HepG2 (cell line): ENCODE measurements around the gene SHC1. TPM values are rescaled to one million over a fixed set of nuclear protein-coding genes. Genes with fewer than 3 reads are reported as not detected.

ENCODE experiments used
- ATAC-seq: fragments of 200-7000 bp; cut with Tn5 transposase; 3 replicates; pipeline ENCODE4 v1.9.1; 2020; ENCODE audit warnings: mild to moderate bottlenecking, moderate library complexity
- BruUV-seq: library from RNA; stranded (reverse); fragments of 400-500 nt; replicated peaks from 2 replicates; lab custom pipeline; 2021; lab: Mats Ljungman, UMichigan
- CTCF ChIA-PET: fragments of 300-600 bp; formaldehyde crosslinking; extraction: SDS; loops from one replicate; lab custom pipeline; 2021; ENCODE audit warnings: low total read pairs, inconsistent platforms, low intra/inter-chr PET ratio; lab: Yijun Ruan, JAX
- POLR2A ChIA-PET: fragments of 350-600 bp; sonication (Branson Sonifier 250); formaldehyde crosslinking; loops from one replicate; lab custom pipeline; 2020; ENCODE audit warnings: antibody characterized with exemption, inconsistent platforms; lab: Yijun Ruan, JAX
- DNase-seq: peaks from one replicate; pipeline ENCODE4 v3.0.0-alpha.2; 2015; ENCODE audit warnings: low spot score
- FAIRE-seq: peaks from 3 replicates; lab custom pipeline; 2011; peaks lifted over from hg19 to GRCh38; lab: Jason Lieb, UNC
- H2AFZ ChIP-seq: one replicate; pipeline ENCODE4 v1.6.1; 2011; ENCODE audit warnings: low read length, inconsistent platforms
- H3K27ac ChIP-seq: fragments of 300-600 bp; 3 replicates; pipeline ENCODE4 v1.8.0; 2011; ENCODE audit warnings: mixed run types, mild to moderate bottlenecking, mixed read lengths, low read length, inconsistent platforms; ENCODE audit not compliant: insufficient read depth; ENCODE audit errors: extremely low read length
- H3K27me3 ChIP-seq, 2 experiments: fragments of 200-600 bp in 1 of 2; 2 replicates in 1 of 2; 3 replicates in 1 of 2; pipeline versions ENCODE4 v1.6.0 to v1.8.0; 2011; ENCODE audit warnings: low read length in 2 of 2, mild to moderate bottlenecking in 2 of 2, moderate library complexity in 2 of 2, inconsistent platforms in 1 of 2; ENCODE audit not compliant: insufficient read depth in 2 of 2, control insufficient read depth in 1 of 2
- H3K36me3 ChIP-seq, 2 experiments: fragments of 200-600 bp in 1 of 2; replicated peaks in 1 of 2; 2 replicates in 1 of 2; 3 replicates in 1 of 2; pipeline versions ENCODE4 v1.5.1 to v1.8.0; 2011; ENCODE audit warnings: low read length in 2 of 2, inconsistent platforms in 1 of 2; ENCODE audit not compliant: insufficient read depth in 2 of 2, control insufficient read depth in 1 of 2
- H3K4me1 ChIP-seq: 2 replicates; pipeline ENCODE4 v1.5.1; 2012; ENCODE audit warnings: low read length, inconsistent platforms; ENCODE audit not compliant: insufficient read depth
- H3K4me2 ChIP-seq: 2 replicates; pipeline ENCODE4 v1.6.0; 2011; ENCODE audit warnings: low read depth, low read length, inconsistent platforms
- H3K4me3 ChIP-seq, 3 experiments: fragments of 200-600 bp in 1 of 3; sonication (generic), shearing (Covaris generic) in 1 of 3; replicated peaks in 1 of 3; 2 replicates each; pipeline ENCODE4 v1.5.1; 2011 to 2016; ENCODE audit warnings: low read length in 3 of 3, inconsistent platforms in 2 of 3, low read depth in 2 of 3, mild to moderate bottlenecking in 2 of 3, control low read depth in 1 of 3, mixed read lengths in 1 of 3; ENCODE audit not compliant: insufficient read depth in 1 of 3
- H3K79me2 ChIP-seq: one replicate; pipeline ENCODE4 v1.6.1; 2011; ENCODE audit warnings: low read length, inconsistent platforms; ENCODE audit not compliant: insufficient read depth
- H3K9ac ChIP-seq: 2 replicates; pipeline ENCODE4 v1.6.0; 2011; ENCODE audit warnings: mild to moderate bottlenecking, low read depth, low read length, inconsistent platforms; ENCODE audit not compliant: insufficient read depth
- H3K9me3 ChIP-seq: 2 replicates; pipeline ENCODE4 v1.5.1; 2012; ENCODE audit warnings: mild to moderate bottlenecking, low read length
- H4K20me1 ChIP-seq: 2 replicates; pipeline ENCODE4 v1.6.0; 2011; ENCODE audit warnings: inconsistent platforms, mild to moderate bottlenecking, low read length, moderate library complexity; ENCODE audit not compliant: insufficient read depth
- BRCA1 ChIP-seq: sonication (generic); formaldehyde crosslinking; IDR thresholded peaks from 2 replicates; pipeline ENCODE4 v1.4.0; 2020; ENCODE audit warnings: missing genetic modification reagents
- CENPX ChIP-seq: sonication (generic); formaldehyde crosslinking; IDR thresholded peaks from 2 replicates; pipeline ENCODE4 v1.9.0; 2021; ENCODE audit warnings: mild to moderate bottlenecking, missing genetic modification reagents, moderate library complexity
- ISL2 ChIP-seq: sonication (generic); formaldehyde crosslinking; IDR thresholded peaks from 2 replicates; pipeline ENCODE4 v1.5.0; 2020; ENCODE audit warnings: missing genetic modification reagents
- NFYC ChIP-seq: IDR thresholded peaks from 2 replicates; pipeline ENCODE4 v1.6.1; 2016; ENCODE audit warnings: missing genetic modification reagents, missing compliant biosample characterization
- PCBP1 ChIP-seq: fragments of 200-400 bp; formaldehyde crosslinking; IDR thresholded peaks from 2 replicates; pipeline ENCODE4 v1.6.1; 2017; ENCODE audit warnings: mild to moderate bottlenecking, low read depth, low read length, borderline replicate concordance
- RBFOX2 ChIP-seq: fragments of 200-400 bp; formaldehyde crosslinking; IDR thresholded peaks from 2 replicates; pipeline ENCODE4 v1.6.1; 2017; ENCODE audit warnings: low read depth, mild to moderate bottlenecking, low read length
- RFX3 ChIP-seq: IDR thresholded peaks from 2 replicates; pipeline ENCODE4 v1.6.1; 2016; ENCODE audit warnings: missing biosample characterization, missing genetic modification reagents
- SIN3A ChIP-seq: IDR thresholded peaks from 2 replicates; pipeline ENCODE4 v1.6.1; 2011; ENCODE audit warnings: low read depth, mild to moderate bottlenecking, control low read depth, low read length, borderline replicate concordance
- STAT5B ChIP-seq: sonication (generic); formaldehyde crosslinking; IDR thresholded peaks from 2 replicates; pipeline ENCODE4 v1.4.0; 2020; ENCODE audit warnings: missing genetic modification reagents
- STAT6 ChIP-seq: sonication (generic); formaldehyde crosslinking; IDR thresholded peaks from 2 replicates; pipeline ENCODE4 v1.4.0; 2020; ENCODE audit warnings: missing genetic modification reagents, mild to moderate bottlenecking, borderline replicate concordance
- TCF7L2 ChIP-seq: IDR thresholded peaks from 2 replicates; pipeline ENCODE4 v1.6.1; 2011; ENCODE audit warnings: mild to moderate bottlenecking, low read depth, low read length, moderate library complexity
- ZBTB33 ChIP-seq: sonication (generic); formaldehyde crosslinking; IDR thresholded peaks from 2 replicates; pipeline ENCODE4 v1.4.0; 2020; ENCODE audit warnings: missing genetic modification reagents
- ZNF687 ChIP-seq: sonication (generic); formaldehyde crosslinking; IDR thresholded peaks from 2 replicates; pipeline ENCODE4 v1.5.1; 2020; ENCODE audit warnings: mild to moderate bottlenecking, missing genetic modification reagents, moderate library complexity
- WGBS: methylation state at CpG from one replicate; pipeline ENCODE4 v1.1.6; 2017; ENCODE audit warnings: low lambda C conversion rate; 5-methylcytosine and 5-hydroxymethylcytosine counted together
- in situ Hi-C: cut with HindIII; loops from 2 replicates; pipeline ENCODE4 v1.10.0; 2017; ENCODE audit warnings: low pct_unique_long_range_greater_than_20kb; ENCODE audit not compliant: extremely low pct_ligation_motif_present
- intact Hi-C: fragments of 100-400 bp; cut with micrococcal nuclease; formaldehyde crosslinking; loops from one replicate; pipeline ENCODE4 v1.10.0; 2022; ENCODE audit not compliant: unreplicated experiment
- polyA plus RNA-seq, 8 experiments: library from polyadenylated mRNA; depleted of rRNA in 3 of 8; stranded (reverse) in 7 of 8; unstranded in 1 of 8; fragments of >200 nt; fragmentation: Illumina TruSeq in 4 of 8; extraction: Trizol in 4 of 8; gene quantifications; 2 replicates each; pipeline versions ENCODE4 v1.2.1 to v1.2.3, GENCODE V29; 2011 to 2016; ENCODE audit warnings: low read depth in 4 of 8, missing spikeins in 1 of 8, mixed read lengths in 1 of 8; ENCODE audit not compliant: insufficient read depth in 1 of 8
- total RNA-seq, 5 experiments: library from RNA; depleted of rRNA; stranded (reverse); fragments of >200 nt; fragmentation: Illumina TruSeq; extraction: Trizol; gene quantifications; 2 replicates each; pipeline ENCODE4 v1.2.3, GENCODE V29; 2016; ENCODE audit warnings: low read depth in 1 of 5

Gene SHC1
- total and polyA plus RNA-seq, 2 of the 13 experiments (the other 11 are each of a cell fraction or from before 2014, with no cell fraction given) = 52.0 to 137 TPM

DNA sequence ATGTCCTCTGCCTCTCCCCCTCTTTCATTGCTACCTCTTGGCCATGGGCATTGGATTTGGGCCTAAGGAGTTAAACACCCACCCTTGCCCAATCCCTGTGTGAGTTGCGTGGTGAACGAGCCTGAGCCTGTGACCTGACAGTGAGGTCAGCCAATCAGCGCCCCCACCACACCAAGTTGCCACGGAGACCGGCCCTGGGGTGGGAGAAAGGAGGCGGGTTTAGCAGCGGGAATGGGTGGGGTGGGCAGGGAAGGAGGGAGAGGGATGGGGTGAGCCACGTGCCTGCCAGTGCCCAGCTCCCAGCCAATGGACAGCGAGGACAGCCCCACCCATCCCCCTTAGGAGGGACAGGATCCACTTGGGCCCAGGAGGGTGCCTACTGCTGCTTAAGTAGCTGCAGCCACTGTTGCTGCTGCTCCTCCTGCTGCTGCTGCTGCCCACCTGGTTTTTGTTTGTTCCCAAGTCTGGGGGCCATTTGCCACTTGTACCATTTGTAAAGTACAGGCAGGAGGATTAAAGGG lies 41.5 kb upstream of the SHC1 start:
- no peak for ATAC-seq
- WGBS = 80% methylated on average over 9 of the region's 9 CpGs
- no peak for DNase-seq
- Histone ChIP-seq H2AFZ (no peak overlapping the region), H3K79me2 (peaks cover 19% of the 10 kb centered on the region), H3K4me3 (no peak overlapping the region), H3K36me3 (peaks cover 9 to 33% of the 10 kb centered on the region in 2 experiments; a peak in 4 of 5 replicates), H3K27me3 (no peaks in the 10 kb centered on the region), H3K27ac (peak overlapping the region; percentile 40), H3K9me3 (no peaks in the 10 kb centered on the region), H3K4me2 (no peak overlapping the region), H3K9ac (no peak overlapping the region), H3K4me1 (peaks cover 69% of the 10 kb centered on the region), H4K20me1 (peaks cover 9% of the 10 kb centered on the region; the same call in 1 of the 2 replicates)
- TF ChIP-seq BRCA1 (CRISPR knock-in tag) (no peak), CENPX (CRISPR knock-in tag) (no peak), RFX3 (CRISPR knock-in tag) (peak; percentile 52; the same call in 1 of the 2 replicates), PCBP1 (peak; percentile 90), RBFOX2 (0 out of 2 replicates have a peak, but pooled peaks have one; percentile 27), NFYC (CRISPR knock-in tag) (peak; percentile 27; the same call in 1 of the 2 replicates), SIN3A (no peak), ZBTB33 (CRISPR knock-in tag) (peak; percentile 71; the same call in 1 of the 2 replicates), ZNF687 (CRISPR knock-in tag) (peak; percentile 25; the same call in 1 of the 2 replicates), TCF7L2 (no peak), STAT6 (CRISPR knock-in tag) (no peak), STAT5B (no peak), ISL2 (CRISPR knock-in tag) (no peak)
- FAIRE-seq = no peak
- CTCF ChIA-PET = no interaction called here
- in situ Hi-C loops (no loop called here), intact Hi-C loops (no loop called here)
- BruUV-seq = no TSS peak
- POLR2A ChIA-PET = interaction anchor here (2.1 to 8.2 kb wide), 2 partner anchors 10 to 39 kb away, joined by 9 to 90 read pairs; partner anchors contain the start of gene ZBTB7B
